HG03469 (cell line): ENCODE measurements around the gene BAG2.

ENCODE experiments used
- ATAC-seq: cut with Tn5 transposase; IDR thresholded peaks from one replicate; pipeline ENCODE4 v1.9.1; 2021; ENCODE audit warnings: mild to moderate bottlenecking, moderate library complexity, moderate number of reproducible peaks; ENCODE audit not compliant: unreplicated experiment

BAG2 gene

GRCh38 chr6:57221191-57221935, 49.2 kb downstream of the BAG2 start:
- ATAC-seq = peak; percentile 28

- peak; percentile 81 for ATAC-seq
Observed at GRCh38 chr6:57221936-57222742, 50.0 kb downstream of the BAG2 start, which contains the start of gene RAB23. RAB23 (minus strand) TSS chr6:57222307; CDS start chr6:57210380, 11,927 bp downstream.

- no peak for ATAC-seq
Observed at GRCh38 chr6:57222743-57223077, 50.6 kb downstream of the BAG2 start.

GRCh38 chr6:57224769-57225515, 52.8 kb downstream of the BAG2 start:
- ATAC-seq = no peak

- no peak for ATAC-seq
Observed at GRCh38 chr6:57226221-57226620, 54.1 kb downstream of the BAG2 start.
